A549 (cell line): Measurements from ENCODE around the gene TTC3. TPM values are rescaled to one million over a fixed set of nuclear protein-coding genes. Genes with fewer than 3 reads are reported as not detected.

Experiments
- ATAC-seq, 2 experiments: fragments of 200-7000 bp in 1 of 2; fragments of >200 bp in 1 of 2; cut with Nextera tagmentation in 1 of 2; cut with Tn5 transposase in 1 of 2; 3 replicates each; pipeline versions ENCODE4 v1.8.0 to v1.9.1; 2018 to 2020; ENCODE audit warnings: mild to moderate bottlenecking in 1 of 2, moderate library complexity in 1 of 2
- CTCF ChIA-PET: fragments of 300-600 bp; sonication (Branson Sonifier 250); formaldehyde crosslinking; extraction: SDS; loops from one replicate; lab custom pipeline; 2021; ENCODE audit warnings: antibody characterized with exemption, inconsistent platforms; lab: Yijun Ruan, JAX
- POLR2A ChIA-PET: fragments of 350-600 bp; formaldehyde crosslinking; extraction: SDS; loops from one replicate; lab custom pipeline; 2021; ENCODE audit warnings: antibody characterized with exemption, inconsistent platforms; lab: Yijun Ruan, JAX
- DNase-seq, 2 experiments: peaks; one replicate each; pipeline versions ENCODE4 v3.0.0 to v3.0.0-alpha.2; 2011 to 2016; ENCODE audit warnings: low read depth in 1 of 2, low spot score in 1 of 2
- FAIRE-seq: peaks from 2 replicates; lab custom pipeline; 2011; peaks lifted over from hg19 to GRCh38; lab: Jason Lieb, UNC
- H3K27ac ChIP-seq, 2 experiments: fragments of >200 bp; sonication (Bioruptor Twin); formaldehyde crosslinking; 3 replicates each; pipeline ENCODE4 v1.5.1; 2016 to 2017
- H3K4me1 ChIP-seq: fragments of >200 bp; sonication (Bioruptor Twin); formaldehyde crosslinking; 3 replicates; pipeline ENCODE4 v1.6.1; 2016
- H3K4me2 ChIP-seq: fragments of >200 bp; sonication (Bioruptor Twin); formaldehyde crosslinking; 3 replicates; pipeline ENCODE4 v1.6.1; 2016
- H3K4me3 ChIP-seq: fragments of >200 bp; sonication (Bioruptor Twin); formaldehyde crosslinking; 3 replicates; pipeline ENCODE4 v1.5.1; 2016
- H3K9me3 ChIP-seq: fragments of >200 bp; sonication (Bioruptor Twin); formaldehyde crosslinking; 3 replicates; pipeline ENCODE4 v1.6.1; 2016
- ATOH8 ChIP-seq: fragments of 250-450 bp; sonication (Bioruptor Pico); IDR thresholded peaks from 2 replicates; pipeline ENCODE4 v1.5.0; 2020; ENCODE audit warnings: low read depth, mild to moderate bottlenecking, moderate library complexity
- BHLHE40 ChIP-seq: IDR thresholded peaks from 2 replicates; pipeline ENCODE4 v1.6.1; 2012; ENCODE audit warnings: low read depth, low read length, inconsistent platforms
- CHD4 ChIP-seq: fragments of 200-600 bp; sonication (generic); IDR thresholded peaks from 2 replicates; pipeline ENCODE4 v1.6.1; 2016; ENCODE audit warnings: antibody characterized with exemption, mild to moderate bottlenecking, borderline replicate concordance
- FOXS1 ChIP-seq: fragments of 250-450 bp; sonication (Bioruptor Pico); IDR thresholded peaks from 2 replicates; pipeline ENCODE4 v1.5.0; 2020; ENCODE audit warnings: mild to moderate bottlenecking, moderate library complexity
- GATA3 ChIP-seq: IDR thresholded peaks from 2 replicates; pipeline ENCODE4 v1.6.1; 2012; ENCODE audit warnings: borderline replicate concordance
- HOXA7 ChIP-seq: fragments of 250-450 bp; sonication (Bioruptor Pico); IDR thresholded peaks from 2 replicates; pipeline ENCODE4 v1.5.0; 2020; ENCODE audit warnings: mild to moderate bottlenecking, moderate library complexity
- HOXB5 ChIP-seq: fragments of 250-450 bp; sonication (Bioruptor Pico); IDR thresholded peaks from 2 replicates; pipeline ENCODE4 v1.5.0; 2020; ENCODE audit warnings: mild to moderate bottlenecking, moderate library complexity
- KDM1A ChIP-seq: fragments of 200-600 bp; sonication (generic); IDR thresholded peaks from 2 replicates; pipeline ENCODE4 v1.6.1; 2016; ENCODE audit warnings: low read depth, mild to moderate bottlenecking
- KDM5A ChIP-seq: fragments of 200-600 bp; sonication (generic); IDR thresholded peaks from 2 replicates; pipeline ENCODE4 v1.6.1; 2016; ENCODE audit warnings: antibody characterized with exemption, mild to moderate bottlenecking
- MAFK ChIP-seq: fragments of 450-650 bp; IDR thresholded peaks from 2 replicates; pipeline ENCODE4 v1.6.1; 2014; ENCODE audit not compliant: partially characterized antibody
- MYC ChIP-seq: IDR thresholded peaks from 2 replicates; pipeline ENCODE4 v1.6.1; 2012; ENCODE audit warnings: mild to moderate bottlenecking, inconsistent platforms, low read length, improper control_type of control experiment, borderline replicate concordance
- PHF8 ChIP-seq: fragments of 200-600 bp; sonication (generic); IDR thresholded peaks from 2 replicates; pipeline ENCODE4 v1.6.1; 2016; ENCODE audit warnings: low read depth, mild to moderate bottlenecking, antibody characterized with exemption, moderate library complexity, borderline replicate concordance
- POLR2A ChIP-seq: IDR thresholded peaks from 2 replicates; pipeline ENCODE4 v1.6.1; 2012; ENCODE audit warnings: mild to moderate bottlenecking, low read length
- RARB ChIP-seq: fragments of 250-450 bp; sonication (Bioruptor Pico); IDR thresholded peaks from 2 replicates; pipeline ENCODE4 v1.8.0; 2021; ENCODE audit warnings: mild to moderate bottlenecking, moderate library complexity
- RCOR1 ChIP-seq: fragments of 150-350 bp; IDR thresholded peaks from 2 replicates; pipeline ENCODE4 v1.6.1; 2014; ENCODE audit warnings: antibody characterized with exemption, low read length, low read depth
- RFX5 ChIP-seq: fragments of 450-650 bp; IDR thresholded peaks from 2 replicates; pipeline ENCODE4 v1.7.1; 2014; ENCODE audit warnings: antibody characterized with exemption, mild to moderate bottlenecking, moderate library complexity
- RNF2 ChIP-seq: fragments of 200-600 bp; sonication (generic); IDR thresholded peaks from 2 replicates; pipeline ENCODE4 v1.6.1; 2016; ENCODE audit warnings: low read depth, mild to moderate bottlenecking, antibody characterized with exemption, moderate library complexity, borderline replicate concordance
- TP53 ChIP-seq: fragments of 250-450 bp; sonication (Bioruptor Pico); IDR thresholded peaks from 2 replicates; pipeline ENCODE4 v1.5.0; 2021; ENCODE audit warnings: mild to moderate bottlenecking, moderate library complexity
- USF2 ChIP-seq: fragments of 450-650 bp; IDR thresholded peaks from 2 replicates; pipeline ENCODE4 v1.6.1; 2014; ENCODE audit warnings: antibody characterized with exemption
- ZFP36 ChIP-seq: fragments of 450-650 bp; IDR thresholded peaks from 2 replicates; pipeline ENCODE4 v1.6.1; 2014; ENCODE audit warnings: borderline replicate concordance; ENCODE audit not compliant: partially characterized antibody
- ZNF302 ChIP-seq: fragments of 250-450 bp; sonication (Bioruptor Pico); IDR thresholded peaks from 2 replicates; pipeline ENCODE4 v1.9.0; 2021; ENCODE audit warnings: inconsistent platforms, mild to moderate bottlenecking, moderate library complexity
- WGBS: methylation state at CpG from one replicate; pipeline ENCODE4 v1.1.6; 2017; ENCODE audit errors: missing lambda C conversion rate; 5-methylcytosine and 5-hydroxymethylcytosine counted together
- polyA plus RNA-seq, 4 experiments: library from polyadenylated mRNA; depleted of rRNA in 3 of 4; stranded (reverse); fragments of >200 nt; fragmentation: RNase III in 1 of 4; extraction: RNeasy Plus Mini Kit Qiagen cat#74134 plus additional on column Dnase treatment in 1 of 4; gene quantifications; 2 replicates in 3 of 4; 3 replicates in 1 of 4; pipeline ENCODE4 v1.2.3, GENCODE V29; 2011 to 2017
- TF ChIP-seq, protein P1 (sequence below): IDR thresholded peaks from 2 replicates; pipeline ENCODE4 v1.6.1; 2012; ENCODE audit warnings: low read depth, borderline replicate concordance
- TF ChIP-seq, protein P2 (sequence below): fragments of >200 bp; sonication (Bioruptor Twin); formaldehyde crosslinking; IDR thresholded peaks from 3 replicates; pipeline ENCODE4 v1.5.1; 2016

Gene TTC3
- polyA plus RNA-seq, 2 of the 4 experiments (the other 2 are of a cell fraction) = 34.2 to 62.2 TPM

DNA sequence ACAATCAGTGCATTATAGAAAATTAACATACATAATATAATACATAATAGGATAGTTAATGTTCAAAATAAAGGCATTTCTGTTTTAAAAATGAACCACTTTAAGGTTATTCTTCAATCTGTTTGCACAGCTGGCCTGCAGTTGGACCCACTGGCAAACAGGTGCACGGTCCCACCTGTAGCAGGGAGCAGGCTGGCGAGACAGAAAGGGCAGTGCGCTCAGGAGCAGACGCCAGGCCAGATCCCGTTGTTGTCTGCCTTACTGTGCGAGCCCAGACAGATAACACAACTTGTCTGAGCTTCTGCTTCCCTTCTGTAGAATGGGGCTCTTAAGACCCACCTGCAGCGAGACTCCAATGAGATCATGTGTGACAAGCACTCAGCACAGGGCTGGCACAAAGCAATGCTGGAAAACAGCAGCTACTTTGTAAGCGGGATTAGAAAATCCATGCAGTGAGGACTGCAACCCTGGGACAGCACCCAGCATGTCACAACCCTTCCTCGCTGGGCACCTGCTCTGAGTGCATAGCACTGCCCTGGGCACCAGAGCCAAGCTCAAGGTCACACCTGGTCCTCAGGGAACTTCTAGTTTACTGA, 160.6 kb downstream of the TTC3 start:
- DNase-seq (no peak), ATAC-seq (no peak), FAIRE-seq (no peak)
- TF ChIP-seq KDM1A (no peak), TP53 (no peak), BHLHE40 (no peak), CHD4 (no peak), HOXB5 (CRISPR knock-in tag) (no peak), RARB (CRISPR knock-in tag) (no peak), KDM5A (no peak), FOXS1 (CRISPR knock-in tag) (no peak), RNF2 (no peak), GATA3 (no peak), POLR2A (no peak), MAFK (no peak), PHF8 (no peak), MYC (no peak), RCOR1 (no peak)
- TF ChIP-seq, protein P1, sequence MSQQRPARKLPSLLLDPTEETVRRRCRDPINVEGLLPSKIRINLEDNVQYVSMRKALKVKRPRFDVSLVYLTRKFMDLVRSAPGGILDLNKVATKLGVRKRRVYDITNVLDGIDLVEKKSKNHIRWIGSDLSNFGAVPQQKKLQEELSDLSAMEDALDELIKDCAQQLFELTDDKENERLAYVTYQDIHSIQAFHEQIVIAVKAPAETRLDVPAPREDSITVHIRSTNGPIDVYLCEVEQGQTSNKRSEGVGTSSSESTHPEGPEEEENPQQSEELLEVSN = no peak
- CTCF ChIA-PET = no interaction called here
- no peak overlapping the region for H3K4me3 ChIP-seq
- H3K4me1 ChIP-seq = no peaks in the 10 kb centered on the region
- no peak overlapping the region for H3K27ac ChIP-seq
- no peaks in the 10 kb centered on the region for H3K9me3 ChIP-seq
- POLR2A ChIA-PET = no interaction called here
- WGBS = 97% methylated on average over 9 of the region's 9 CpGs
- no peak overlapping the region for H3K4me2 ChIP-seq

DNA sequence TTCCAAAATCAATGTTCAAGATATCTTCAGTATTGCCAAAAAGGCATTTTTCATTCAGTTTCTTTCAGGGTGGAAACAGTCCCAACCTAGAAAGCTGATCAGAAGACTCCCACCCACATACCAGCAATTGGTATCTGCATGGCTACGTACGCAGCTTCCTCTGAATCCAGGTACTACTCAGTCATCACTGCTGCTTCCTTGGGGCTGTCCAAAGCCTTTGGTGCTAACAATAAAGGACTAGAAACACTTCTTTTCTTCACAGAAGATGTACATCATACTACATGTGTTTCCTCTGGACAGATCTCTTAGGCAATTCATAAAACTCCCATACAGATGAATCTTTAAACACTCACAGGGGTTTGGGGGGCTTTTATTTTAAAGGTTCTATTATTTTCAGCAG, 164.3 kb downstream of the TTC3 start:
- H3K9me3 ChIP-seq = no peaks in the 10 kb centered on the region
- TF ChIP-seq USF2 (no peak), HOXA7 (CRISPR knock-in tag) (no peak), ZNF302 (CRISPR knock-in tag) (no peak), ZFP36 (no peak), RFX5 (no peak), KDM5A (no peak), ATOH8 (no peak)
- TF ChIP-seq, protein P2, sequence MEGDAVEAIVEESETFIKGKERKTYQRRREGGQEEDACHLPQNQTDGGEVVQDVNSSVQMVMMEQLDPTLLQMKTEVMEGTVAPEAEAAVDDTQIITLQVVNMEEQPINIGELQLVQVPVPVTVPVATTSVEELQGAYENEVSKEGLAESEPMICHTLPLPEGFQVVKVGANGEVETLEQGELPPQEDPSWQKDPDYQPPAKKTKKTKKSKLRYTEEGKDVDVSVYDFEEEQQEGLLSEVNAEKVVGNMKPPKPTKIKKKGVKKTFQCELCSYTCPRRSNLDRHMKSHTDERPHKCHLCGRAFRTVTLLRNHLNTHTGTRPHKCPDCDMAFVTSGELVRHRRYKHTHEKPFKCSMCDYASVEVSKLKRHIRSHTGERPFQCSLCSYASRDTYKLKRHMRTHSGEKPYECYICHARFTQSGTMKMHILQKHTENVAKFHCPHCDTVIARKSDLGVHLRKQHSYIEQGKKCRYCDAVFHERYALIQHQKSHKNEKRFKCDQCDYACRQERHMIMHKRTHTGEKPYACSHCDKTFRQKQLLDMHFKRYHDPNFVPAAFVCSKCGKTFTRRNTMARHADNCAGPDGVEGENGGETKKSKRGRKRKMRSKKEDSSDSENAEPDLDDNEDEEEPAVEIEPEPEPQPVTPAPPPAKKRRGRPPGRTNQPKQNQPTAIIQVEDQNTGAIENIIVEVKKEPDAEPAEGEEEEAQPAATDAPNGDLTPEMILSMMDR = no peak
- TF ChIP-seq, all 56 proteins: peak for 0
- H3K4me1 ChIP-seq = no peaks in the 10 kb centered on the region
- H3K27ac ChIP-seq = no peak overlapping the region
- FAIRE-seq (no peak), ATAC-seq (no peak), DNase-seq (no peak)
- H3K4me3 ChIP-seq = no peak overlapping the region
- H3K4me2 ChIP-seq = no peak overlapping the region
- ChIA-PET CTCF (no interaction called here), POLR2A (no interaction called here)
- 85% methylated on average over 2 of the region's 2 CpGs for WGBS
